H1 (cell line): ENCODE results near the gene LITAF.
A peak's percentile ranks its signal among the peaks of the same experiment; 100 is the strongest.

Source experiments
- BRCA1 ChIP-seq: IDR thresholded peaks from 2 replicates; pipeline ENCODE4 v1.6.1; 2012; ENCODE audit warnings: low read depth, low read length, improper control_type of control experiment
- CEBPB ChIP-seq: IDR thresholded peaks from 2 replicates; pipeline ENCODE4 v1.6.1; 2012; ENCODE audit warnings: low read depth, low read length
- EP300 ChIP-seq, 2 experiments: IDR thresholded peaks; 1 replicate in 1 of 2; 2 replicates in 1 of 2; pipeline ENCODE4 v1.6.1; 2011 to 2012; ENCODE audit warnings: low read depth in 2 of 2, low read length in 2 of 2, mild to moderate bottlenecking in 2 of 2, borderline replicate concordance in 1 of 2, inconsistent platforms in 1 of 2, moderate library complexity in 1 of 2
- EZH2 ChIP-seq: fragments of 200-600 bp; sonication (generic); IDR thresholded peaks from 2 replicates; pipeline ENCODE4 v1.7.1; 2012; ENCODE audit warnings: low read depth, mild to moderate bottlenecking, moderate library complexity, low read length, inconsistent platforms; ENCODE audit not compliant: severe bottlenecking
- GTF2F1 ChIP-seq: IDR thresholded peaks from 2 replicates; pipeline ENCODE4 v1.6.1; 2012; ENCODE audit warnings: low read depth, low read length, improper control_type of control experiment, borderline replicate concordance
- JUN ChIP-seq: IDR thresholded peaks from 2 replicates; pipeline ENCODE4 v1.6.1; 2011; ENCODE audit warnings: low read depth, mild to moderate bottlenecking, improper control_type of control experiment, low read length
- JUND ChIP-seq: IDR thresholded peaks from 2 replicates; pipeline ENCODE4 v1.6.1; 2011; ENCODE audit warnings: mild to moderate bottlenecking, improper control_type of control experiment, low read length
- POLR2A ChIP-seq, 2 experiments: IDR thresholded peaks; 1 replicate in 1 of 2; 2 replicates in 1 of 2; pipeline ENCODE4 v1.6.1; 2011; ENCODE audit warnings: low read depth in 2 of 2, low read length in 2 of 2, mild to moderate bottlenecking in 2 of 2; ENCODE audit errors: control extremely low read depth in 1 of 2
- RAD21 ChIP-seq, 2 experiments: IDR thresholded peaks in 1 of 2; conservative IDR thresholded peaks in 1 of 2; 2 replicates each; pipeline ENCODE4 v1.6.1; 2011; ENCODE audit warnings: low read depth in 2 of 2, low read length in 2 of 2, improper control_type of control experiment in 1 of 2, inconsistent platforms in 1 of 2, mild to moderate bottlenecking in 1 of 2, moderate library complexity in 1 of 2
- RFX5 ChIP-seq: IDR thresholded peaks from 2 replicates; pipeline ENCODE4 v1.6.1; 2011; ENCODE audit warnings: low read depth, low read length, improper control_type of control experiment, borderline replicate concordance
- SIN3A ChIP-seq, 2 experiments: IDR thresholded peaks in 1 of 2; conservative IDR thresholded peaks in 1 of 2; 2 replicates each; pipeline ENCODE4 v1.6.1; 2011 to 2012; ENCODE audit warnings: low read length in 2 of 2, improper control_type of control experiment in 1 of 2, low read depth in 1 of 2, mild to moderate bottlenecking in 1 of 2
- SUZ12 ChIP-seq: fragments of 200-600 bp; sonication (generic); IDR thresholded peaks from 2 replicates; pipeline ENCODE4 v1.6.1; 2012; ENCODE audit warnings: mild to moderate bottlenecking, inconsistent platforms, low read length, moderate library complexity, mixed read lengths
- TF ChIP-seq, protein P1 (sequence below), 3 experiments: IDR thresholded peaks; 1 replicate in 2 of 3; 2 replicates in 1 of 3; pipeline versions ENCODE4 v1.5.1 to v1.6.1; 2011; ENCODE audit warnings: low read length in 3 of 3, mild to moderate bottlenecking in 3 of 3, inconsistent platforms in 2 of 3, low read depth in 1 of 3, moderate library complexity in 1 of 3; ENCODE audit not compliant: insufficient read depth in 1 of 3; ENCODE audit errors: control extremely low read depth in 1 of 3
- TF ChIP-seq, protein P2 (sequence below): IDR thresholded peaks from 2 replicates; pipeline ENCODE4 v1.6.1; 2012; ENCODE audit warnings: inconsistent platforms

DNA sequence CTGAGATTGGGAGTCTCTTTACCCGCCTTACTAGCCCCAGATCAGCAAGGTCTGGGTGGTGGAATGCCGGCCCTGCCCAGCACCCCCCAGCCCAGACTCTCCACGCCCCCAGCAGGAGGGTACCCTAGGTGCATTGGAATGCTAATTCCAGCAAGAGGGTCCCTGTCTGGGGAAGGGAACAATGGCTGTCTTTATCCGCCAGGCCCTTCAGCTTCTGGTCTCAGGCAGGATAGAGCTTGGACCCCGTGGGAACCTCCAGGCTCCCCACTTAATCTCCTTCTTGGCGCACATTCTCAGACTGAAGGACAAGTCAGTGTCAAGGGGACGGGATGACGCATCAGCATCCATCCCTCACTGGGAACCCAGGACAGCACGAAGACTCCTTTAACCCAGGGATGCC, 85.1 kb downstream of the LITAF start:
- TF ChIP-seq SUZ12: no peak
- TF ChIP-seq EP300 (IDR thresholded peaks at IDR 0.05; ENCODE audit: borderline replicate concordance in 1 of 2, low read depth in 2 of 2, low read length in 2 of 2): no peak
- TF ChIP-seq, protein P1, sequence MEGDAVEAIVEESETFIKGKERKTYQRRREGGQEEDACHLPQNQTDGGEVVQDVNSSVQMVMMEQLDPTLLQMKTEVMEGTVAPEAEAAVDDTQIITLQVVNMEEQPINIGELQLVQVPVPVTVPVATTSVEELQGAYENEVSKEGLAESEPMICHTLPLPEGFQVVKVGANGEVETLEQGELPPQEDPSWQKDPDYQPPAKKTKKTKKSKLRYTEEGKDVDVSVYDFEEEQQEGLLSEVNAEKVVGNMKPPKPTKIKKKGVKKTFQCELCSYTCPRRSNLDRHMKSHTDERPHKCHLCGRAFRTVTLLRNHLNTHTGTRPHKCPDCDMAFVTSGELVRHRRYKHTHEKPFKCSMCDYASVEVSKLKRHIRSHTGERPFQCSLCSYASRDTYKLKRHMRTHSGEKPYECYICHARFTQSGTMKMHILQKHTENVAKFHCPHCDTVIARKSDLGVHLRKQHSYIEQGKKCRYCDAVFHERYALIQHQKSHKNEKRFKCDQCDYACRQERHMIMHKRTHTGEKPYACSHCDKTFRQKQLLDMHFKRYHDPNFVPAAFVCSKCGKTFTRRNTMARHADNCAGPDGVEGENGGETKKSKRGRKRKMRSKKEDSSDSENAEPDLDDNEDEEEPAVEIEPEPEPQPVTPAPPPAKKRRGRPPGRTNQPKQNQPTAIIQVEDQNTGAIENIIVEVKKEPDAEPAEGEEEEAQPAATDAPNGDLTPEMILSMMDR (IDR thresholded peaks at IDR 0.05; ENCODE audit: control extremely low read depth in 1 of 3, insufficient read depth in 1 of 3, low read depth in 1 of 3, low read length in 3 of 3): no peak
- TF ChIP-seq, protein P2, sequence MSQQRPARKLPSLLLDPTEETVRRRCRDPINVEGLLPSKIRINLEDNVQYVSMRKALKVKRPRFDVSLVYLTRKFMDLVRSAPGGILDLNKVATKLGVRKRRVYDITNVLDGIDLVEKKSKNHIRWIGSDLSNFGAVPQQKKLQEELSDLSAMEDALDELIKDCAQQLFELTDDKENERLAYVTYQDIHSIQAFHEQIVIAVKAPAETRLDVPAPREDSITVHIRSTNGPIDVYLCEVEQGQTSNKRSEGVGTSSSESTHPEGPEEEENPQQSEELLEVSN: no peak
- TF ChIP-seq RFX5: no peak
- no peak for TF ChIP-seq SIN3A (conservative IDR thresholded peaks at IDR 0.05 in 1 of 2, IDR thresholded peaks at IDR 0.05 in 1 of 2; ENCODE audit: low read depth in 1 of 2, low read length in 2 of 2)
- no peak for TF ChIP-seq JUN
- no peak for TF ChIP-seq BRCA1
- peak; percentile 4 to 12; a peak in 1 of 4 replicates for TF ChIP-seq RAD21 (IDR thresholded peaks at IDR 0.05 in 1 of 2, conservative IDR thresholded peaks at IDR 0.05 in 1 of 2; ENCODE audit: low read depth in 2 of 2, low read length in 2 of 2)
- no peak for TF ChIP-seq POLR2A (IDR thresholded peaks at IDR 0.05; ENCODE audit: control extremely low read depth in 1 of 2, low read depth in 2 of 2, low read length in 2 of 2)
- no peak for TF ChIP-seq EZH2
- no peak for TF ChIP-seq CEBPB
- no peak for TF ChIP-seq GTF2F1
- TF ChIP-seq JUND: 0 out of 2 replicates have a peak, but pooled peaks have one; percentile 14
